Astrocyte (in vitro differentiated cells and primary cell): ENCODE measurements around the gene HOXC6.

Experiments
- CTCF ChIP-seq: IDR thresholded peaks from 2 replicates; pipeline ENCODE4 v1.5.1; 2011; ENCODE audit warnings: low read depth, mild to moderate bottlenecking, inconsistent platforms, low read length, moderate library complexity; ENCODE audit not compliant: insufficient read depth
- EZH2 ChIP-seq: IDR thresholded peaks from 2 replicates; pipeline ENCODE4 v1.6.1; 2012; ENCODE audit warnings: mild to moderate bottlenecking, low read length, inconsistent platforms; ENCODE audit not compliant: insufficient read depth

GRCh38 chr12:53998900-53999236, 29.4 kb upstream of the HOXC6 start:
- no peak for TF ChIP-seq CTCF
- TF ChIP-seq EZH2: no peak
